GM12801 (cell line): ENCODE data around the gene RECQL5.

ENCODE experiments used
- CTCF ChIP-seq: IDR thresholded peaks from one replicate; pipeline ENCODE4 v1.5.1; 2011; ENCODE audit warnings: control low read depth; ENCODE audit not compliant: insufficient read length; ENCODE audit errors: extremely low read depth

Gene RECQL5

GRCh38 chr17:75641343-75641742 lies 25.6 kb downstream of the RECQL5 start:
- TF ChIP-seq CTCF, result no peak

GRCh38 chr17:75640556-75641119 lies 26.3 kb downstream of the RECQL5 start:
- no peak for TF ChIP-seq CTCF

- TF ChIP-seq CTCF, result no peak
These were observed 27.0 kb downstream of the RECQL5 start for GRCh38 chr17:75639771-75640555.

GRCh38 chr17:75639327-75639726 lies 27.6 kb downstream of the RECQL5 start:
- no peak for TF ChIP-seq CTCF

GRCh38 chr17:75638893-75639292 lies 28.1 kb downstream of the RECQL5 start:
- TF ChIP-seq CTCF, result no peak

- no peak for TF ChIP-seq CTCF
These were observed 29.4 kb downstream of the RECQL5 start for GRCh38 chr17:75637551-75637950.

- TF ChIP-seq CTCF, result no peak
These were observed 29.8 kb downstream of the RECQL5 start for GRCh38 chr17:75637143-75637538.
